HEK293 (cell line): Measurements from ENCODE around the gene CRABP2.

ENCODE experiments used
- CTCF ChIA-PET: fragments of 350-600 bp; formaldehyde crosslinking; extraction: SDS; loops from one replicate; lab custom pipeline; 2021; ENCODE audit warnings: antibody characterized with exemption; lab: Yijun Ruan, JAX
- POLR2A ChIA-PET: fragments of 300-600 bp; formaldehyde crosslinking; extraction: SDS; loops from one replicate; lab custom pipeline; 2020; ENCODE audit warnings: antibody characterized with exemption, inconsistent platforms; lab: Yijun Ruan, JAX
- H3K27ac ChIP-seq: fragments of 200-500 bp; sonication (Bioruptor generic); 2 replicates; pipeline ENCODE4 v1.5.1; 2014; ENCODE audit warnings: low read depth, low read length, control low read depth, inconsistent platforms; ENCODE audit errors: extremely low read depth
- H3K36me3 ChIP-seq, 2 experiments: fragments of 200-500 bp in 1 of 2; sonication (Bioruptor generic) in 1 of 2; 1 replicate in 1 of 2; 2 replicates in 1 of 2; pipeline ENCODE4 v1.5.1; 2014 to 2017; ENCODE audit warnings: inconsistent platforms in 2 of 2, low read length in 2 of 2; ENCODE audit not compliant: control insufficient read depth in 2 of 2, insufficient read depth in 1 of 2
- H3K4me1 ChIP-seq: fragments of 200-500 bp; sonication (Bioruptor generic); 2 replicates; pipeline ENCODE4 v1.5.1; 2014; ENCODE audit warnings: mild to moderate bottlenecking, low read length, inconsistent platforms; ENCODE audit not compliant: control insufficient read depth, insufficient read depth
- H3K4me3 ChIP-seq: 2 replicates; pipeline ENCODE4 v1.5.1; 2011; ENCODE audit warnings: low read depth, mild to moderate bottlenecking, control low read depth, low read length, moderate library complexity
- H3K9me3 ChIP-seq: fragments of 200-500 bp; sonication (Bioruptor generic); 2 replicates; pipeline ENCODE4 v1.5.1; 2014; ENCODE audit warnings: low read depth, low read length, inconsistent platforms; ENCODE audit not compliant: control insufficient read depth, insufficient read depth
- EGR2 ChIP-seq: fragments of 450-650 bp; formaldehyde crosslinking; IDR thresholded peaks from 2 replicates; pipeline ENCODE4 v1.5.1; 2016; ENCODE audit warnings: low read depth, missing biosample characterization, missing genetic modification characterization
- GLI4 ChIP-seq: fragments of 450-650 bp; formaldehyde crosslinking; IDR thresholded peaks from 2 replicates; pipeline ENCODE4 v1.5.1; 2016; ENCODE audit warnings: missing biosample characterization, missing genetic modification characterization
- GLIS1 ChIP-seq: fragments of 450-650 bp; formaldehyde crosslinking; IDR thresholded peaks from 2 replicates; pipeline ENCODE4 v1.5.1; 2016; ENCODE audit warnings: missing biosample characterization, missing genetic modification characterization
- KLF7 ChIP-seq: fragments of 450-650 bp; formaldehyde crosslinking; IDR thresholded peaks from 2 replicates; pipeline ENCODE4 v1.5.1; 2016; ENCODE audit warnings: missing biosample characterization, missing genetic modification characterization, borderline replicate concordance
- KLF8 ChIP-seq: fragments of 450-650 bp; formaldehyde crosslinking; IDR thresholded peaks from 2 replicates; pipeline ENCODE4 v1.5.1; 2016; ENCODE audit warnings: missing biosample characterization, missing genetic modification characterization
- PRDM4 ChIP-seq: fragments of 450-650 bp; formaldehyde crosslinking; IDR thresholded peaks from 2 replicates; pipeline ENCODE4 v1.5.1; 2017; ENCODE audit warnings: missing biosample characterization, missing genetic modification characterization
- TSHZ1 ChIP-seq: fragments of 450-650 bp; formaldehyde crosslinking; IDR thresholded peaks from 2 replicates; pipeline ENCODE4 v1.5.1; 2016; ENCODE audit warnings: missing biosample characterization, missing genetic modification characterization, borderline replicate concordance
- ZBTB48 ChIP-seq: fragments of 450-650 bp; formaldehyde crosslinking; IDR thresholded peaks from 2 replicates; pipeline ENCODE4 v1.5.1; 2016; ENCODE audit warnings: missing biosample characterization, missing genetic modification characterization
- ZFP41 ChIP-seq: fragments of 450-650 bp; formaldehyde crosslinking; IDR thresholded peaks from 2 replicates; pipeline ENCODE4 v1.5.1; 2016; ENCODE audit warnings: missing biosample characterization, missing genetic modification characterization, borderline replicate concordance
- ZNF10 ChIP-seq: fragments of 450-650 bp; formaldehyde crosslinking; IDR thresholded peaks from 2 replicates; pipeline ENCODE4 v1.5.1; 2017; ENCODE audit warnings: missing biosample characterization, missing genetic modification characterization
- ZNF138 ChIP-seq: fragments of 450-650 bp; formaldehyde crosslinking; IDR thresholded peaks from 2 replicates; pipeline ENCODE4 v1.5.1; 2016; ENCODE audit warnings: missing biosample characterization, missing genetic modification characterization, borderline replicate concordance
- ZNF23 ChIP-seq: fragments of 450-650 bp; formaldehyde crosslinking; IDR thresholded peaks from 2 replicates; pipeline ENCODE4 v1.5.1; 2016; ENCODE audit warnings: missing biosample characterization, missing genetic modification characterization, borderline replicate concordance
- ZNF239 ChIP-seq: fragments of 450-650 bp; formaldehyde crosslinking; IDR thresholded peaks from 2 replicates; pipeline ENCODE4 v1.5.1; 2016; ENCODE audit warnings: missing biosample characterization, missing genetic modification characterization
- ZNF335 ChIP-seq: fragments of 450-650 bp; formaldehyde crosslinking; conservative IDR thresholded peaks from 2 replicates; pipeline ENCODE4 v1.5.1; 2016; ENCODE audit warnings: missing biosample characterization, missing genetic modification characterization
- ZNF394 ChIP-seq: fragments of 450-650 bp; formaldehyde crosslinking; IDR thresholded peaks from 2 replicates; pipeline ENCODE4 v1.5.1; 2016; ENCODE audit warnings: missing biosample characterization, missing genetic modification characterization, mild to moderate bottlenecking, moderate library complexity, borderline replicate concordance
- ZNF426 ChIP-seq: fragments of 450-650 bp; formaldehyde crosslinking; IDR thresholded peaks from 2 replicates; pipeline ENCODE4 v1.5.1; 2017; ENCODE audit warnings: missing biosample characterization, missing genetic modification characterization, mild to moderate bottlenecking, inconsistent platforms, moderate library complexity
- ZNF560 ChIP-seq: fragments of 450-650 bp; formaldehyde crosslinking; IDR thresholded peaks from 2 replicates; pipeline ENCODE4 v1.5.1; 2017; ENCODE audit warnings: missing biosample characterization, missing genetic modification characterization, borderline replicate concordance
- ZNF645 ChIP-seq: fragments of 450-650 bp; formaldehyde crosslinking; IDR thresholded peaks from 2 replicates; pipeline ENCODE4; 2016; ENCODE audit warnings: missing biosample characterization, missing genetic modification characterization
- ZNF660 ChIP-seq: fragments of 450-650 bp; IDR thresholded peaks from 2 replicates; pipeline ENCODE4 v1.5.1; 2018; ENCODE audit warnings: missing biosample characterization, mild to moderate bottlenecking, missing genetic modification characterization
- ZNF76 ChIP-seq: fragments of 450-650 bp; formaldehyde crosslinking; IDR thresholded peaks from 2 replicates; pipeline ENCODE4; 2016; ENCODE audit warnings: low read depth, missing biosample characterization, missing genetic modification characterization, borderline replicate concordance
- ZNF768 ChIP-seq: fragments of 450-650 bp; formaldehyde crosslinking; IDR thresholded peaks from 2 replicates; pipeline ENCODE4 v1.5.1; 2018; ENCODE audit warnings: missing biosample characterization, mild to moderate bottlenecking, missing genetic modification characterization
- ZNF830 ChIP-seq: fragments of 450-650 bp; IDR thresholded peaks from 2 replicates; pipeline ENCODE4 v1.5.0; 2018; ENCODE audit warnings: missing biosample characterization, missing genetic modification characterization, low read depth, mild to moderate bottlenecking, moderate library complexity
- ZSCAN5A ChIP-seq: fragments of 450-650 bp; formaldehyde crosslinking; IDR thresholded peaks from 2 replicates; pipeline ENCODE4 v1.5.1; 2016; ENCODE audit warnings: missing biosample characterization, missing genetic modification characterization
- TF ChIP-seq, protein P1 (sequence below): sonication (generic); formaldehyde crosslinking; IDR thresholded peaks from 2 replicates; pipeline ENCODE4 v1.8.1; 2022; ENCODE audit warnings: mild to moderate bottlenecking, moderate library complexity, missing genetic modification reagents
- TF ChIP-seq, protein P2 (sequence below): fragments of 450-650 bp; formaldehyde crosslinking; IDR thresholded peaks from 2 replicates; pipeline ENCODE4 v1.5.1; 2017; ENCODE audit warnings: missing biosample characterization, missing genetic modification characterization

Gene CRABP2

DNA sequence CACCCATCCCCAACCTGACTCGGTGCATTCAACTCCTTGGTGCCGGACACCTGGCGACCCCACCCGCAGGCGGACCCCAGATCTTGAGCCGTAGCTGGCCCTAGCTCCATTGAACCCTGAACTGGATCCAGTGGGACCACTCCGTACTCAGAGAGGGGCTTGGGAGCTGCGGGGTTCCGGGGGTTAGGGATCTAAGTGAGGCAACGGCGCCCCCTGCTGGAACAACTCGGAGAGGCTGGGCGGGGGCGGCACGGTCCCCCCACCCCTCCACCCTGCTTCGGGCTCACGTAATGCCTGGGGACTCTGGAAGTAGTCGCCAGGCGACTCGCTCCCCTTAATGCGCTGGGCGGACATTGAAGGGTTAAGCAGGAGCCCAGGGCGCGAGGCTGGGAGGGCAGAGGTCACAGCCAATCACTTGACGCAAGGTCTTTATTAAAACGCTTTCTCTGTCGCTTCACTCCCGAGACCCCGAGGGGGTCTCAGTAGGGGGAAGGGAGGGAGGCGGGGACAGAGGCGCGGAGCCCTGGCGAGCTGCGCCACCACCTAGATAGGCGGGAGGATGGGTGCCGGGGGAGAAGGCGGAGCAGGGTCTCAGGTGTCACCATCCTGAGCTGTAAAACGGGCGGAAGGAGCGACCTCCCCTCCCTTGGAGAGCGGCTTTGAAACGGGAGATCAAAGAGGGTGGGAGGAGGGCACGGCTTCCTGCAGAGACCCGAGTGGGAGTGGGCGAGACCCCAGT lies 704 bp upstream of the CRABP2 start:
- ChIA-PET CTCF (interaction anchor here (0.5 to 20.2 kb wide), 31 partner anchors 9 to 220 kb away, joined by 3 to 579 read pairs (median 4); partner anchors contain the start of genes HAPLN2, ISG20L2, MEF2D and METTL25B), POLR2A (interaction anchor here (0.6 to 4.9 kb wide), 10 partner anchors 13 to 184 kb away, joined by 3 to 43 read pairs (median 4); partner anchors contain the start of genes HDGF, ISG20L2 and METTL25B)
- H3K9me3 ChIP-seq = no peaks in the 10 kb centered on the region
- H3K4me3 ChIP-seq = peak overlapping the region; percentile 36
- peaks cover 0 to 3% of the 10 kb centered on the region in 2 experiments; a peak in 1 of 3 replicates for H3K36me3 ChIP-seq
- H3K4me1 ChIP-seq = peaks cover 12% of the 10 kb centered on the region
- H3K27ac ChIP-seq = peak overlapping the region; percentile 39; the same call in 1 of the 2 replicates
- TF ChIP-seq ZNF768 (no peak), ZNF76 (tag by site-specific recombination) (peak; percentile 75), KLF8 (tag by site-specific recombination) (peak; percentile 98), ZNF239 (peak; percentile 8; the same call in 1 of the 2 replicates), ZNF138 (tag by site-specific recombination) (no peak), TSHZ1 (tag by site-specific recombination) (no peak), ZFP41 (tag by site-specific recombination) (no peak), ZNF660 (tag by site-specific recombination) (no peak; the same call in 1 of the 2 replicates), ZNF560 (tag by site-specific recombination) (no peak), GLI4 (peak; percentile 36; the same call in 1 of the 2 replicates), KLF7 (tag by site-specific recombination) (peak; percentile 75), EGR2 (tag by site-specific recombination) (peak; percentile 92), ZBTB48 (peak; percentile 99), GLIS1 (peak; percentile 78; the same call in 1 of the 2 replicates), PRDM4 (tag by site-specific recombination) (no peak), ZSCAN5A (0 out of 2 replicates have a peak, but pooled peaks have one; percentile 20), ZNF10 (no peak), ZNF335 (tag by site-specific recombination) (peak; percentile 93), ZNF830 (no peak), ZNF394 (tag by site-specific recombination) (peak; percentile 56; the same call in 1 of the 2 replicates), ZNF426 (tag by site-specific recombination) (no peak), ZNF23 (no peak), ZNF645 (no peak)
- TF ChIP-seq, protein P1, sequence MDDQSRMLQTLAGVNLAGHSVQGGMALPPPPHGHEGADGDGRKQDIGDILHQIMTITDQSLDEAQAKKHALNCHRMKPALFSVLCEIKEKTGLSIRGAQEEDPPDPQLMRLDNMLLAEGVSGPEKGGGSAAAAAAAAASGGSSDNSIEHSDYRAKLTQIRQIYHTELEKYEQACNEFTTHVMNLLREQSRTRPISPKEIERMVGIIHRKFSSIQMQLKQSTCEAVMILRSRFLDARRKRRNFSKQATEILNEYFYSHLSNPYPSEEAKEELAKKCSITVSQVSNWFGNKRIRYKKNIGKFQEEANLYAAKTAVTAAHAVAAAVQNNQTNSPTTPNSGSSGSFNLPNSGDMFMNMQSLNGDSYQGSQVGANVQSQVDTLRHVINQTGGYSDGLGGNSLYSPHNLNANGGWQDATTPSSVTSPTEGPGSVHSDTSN = no peak
- TF ChIP-seq, protein P2, sequence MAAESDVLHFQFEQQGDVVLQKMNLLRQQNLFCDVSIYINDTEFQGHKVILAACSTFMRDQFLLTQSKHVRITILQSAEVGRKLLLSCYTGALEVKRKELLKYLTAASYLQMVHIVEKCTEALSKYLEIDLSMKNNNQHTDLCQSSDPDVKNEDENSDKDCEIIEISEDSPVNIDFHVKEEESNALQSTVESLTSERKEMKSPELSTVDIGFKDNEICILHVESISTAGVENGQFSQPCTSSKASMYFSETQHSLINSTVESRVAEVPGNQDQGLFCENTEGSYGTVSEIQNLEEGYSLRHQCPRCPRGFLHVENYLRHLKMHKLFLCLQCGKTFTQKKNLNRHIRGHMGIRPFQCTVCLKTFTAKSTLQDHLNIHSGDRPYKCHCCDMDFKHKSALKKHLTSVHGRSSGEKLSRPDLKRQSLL = 0 out of 2 replicates have a peak, but pooled peaks have one; percentile 11
